ENCODE measurements around the gene RGS10. TPM values are rescaled to one million over a fixed set of nuclear protein-coding genes. Genes with fewer than 3 reads are reported as not detected.

RGS10 gene
- total and polyA plus RNA-seq, 2 of the 8 experiments (the other 6 are each of a cell fraction or from before 2014, with no cell fraction given), result 5.5 to 13.1 TPM

DNA sequence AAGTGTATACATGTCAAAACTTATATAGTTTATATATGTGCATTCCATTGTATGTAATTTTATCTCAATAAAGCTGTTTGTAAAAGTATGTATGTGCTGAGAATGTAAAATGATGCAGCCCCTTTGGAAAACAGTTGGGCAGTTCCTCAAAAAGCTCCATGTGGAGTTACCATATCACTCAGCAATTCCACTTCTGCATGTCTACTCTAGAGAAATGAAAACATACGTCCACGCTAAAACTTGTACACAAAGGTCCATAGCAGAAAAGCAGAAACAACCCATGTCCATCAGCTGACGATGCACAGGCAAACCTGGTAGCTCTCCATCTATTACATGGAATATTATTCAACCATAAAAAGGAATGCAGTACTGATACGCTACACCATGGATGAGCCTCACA lies 8.3 kb upstream of the RGS10 start:
- Histone ChIP-seq H3K9me3 (ENCODE audit: insufficient read depth in 2 of 2, low read depth in 1 of 2, low read length in 1 of 2) (no peaks in the 10 kb centered on the region), H3K56ac (replicated peaks; ENCODE audit: insufficient read length, low read depth, low read length) (no peak overlapping the region), H3K4ac (replicated peaks; ENCODE audit: insufficient read length, low read depth, low read length) (no peak overlapping the region), H4K8ac (ENCODE audit: extremely low read depth, insufficient read depth, low read length) (no peak overlapping the region), H3K14ac (ENCODE audit: insufficient read length) (no peak overlapping the region), H3K27me3 (replicated peaks in 1 of 4; ENCODE audit: control insufficient read depth in 3 of 4, extremely low read depth in 1 of 4, insufficient read depth in 3 of 4, low read length in 3 of 4) (no peaks in the 10 kb centered on the region; a peak in 1 of 7 replicates), H3K36me3 (ENCODE audit: control insufficient read depth in 2 of 4, insufficient read depth in 4 of 4, low read length in 3 of 4) (no peaks in the 10 kb centered on the region), H2BK15ac (ENCODE audit: low read length) (no peak overlapping the region), H3K79me1 (ENCODE audit: low read depth, low read length) (no peaks in the 10 kb centered on the region), H3K27ac (ENCODE audit: low read depth, low read length) (no peak overlapping the region), H3K4me3 (ENCODE audit: extremely low read depth in 1 of 4, insufficient read depth in 2 of 4, low read depth in 3 of 4, low read length in 4 of 4) (no peak overlapping the region), H2AFZ (ENCODE audit: low read length) (no peak overlapping the region), H2BK20ac (ENCODE audit: low read length) (no peak overlapping the region), H3K23me2 (ENCODE audit: low read depth, low read length) (no peaks in the 10 kb centered on the region), H3K4me1 (replicated peaks in 1 of 4; ENCODE audit: control insufficient read depth in 3 of 4, insufficient read depth in 4 of 4, low read length in 3 of 4) (no peaks in the 10 kb centered on the region), H3K18ac (ENCODE audit: extremely low read depth, low read length) (no peak overlapping the region), H4K20me1 (replicated peaks in 1 of 2; ENCODE audit: control insufficient read depth in 1 of 2, insufficient read depth in 2 of 2, low read length in 2 of 2) (no peaks in the 10 kb centered on the region), H3K9ac (replicated peaks in 1 of 4; ENCODE audit: extremely low read depth in 1 of 4, low read depth in 3 of 4, low read length in 3 of 4) (no peak overlapping the region), H3K79me2 (ENCODE audit: control insufficient read depth in 1 of 2, insufficient read depth in 2 of 2, low read length in 2 of 2) (no peaks in the 10 kb centered on the region), H2AK5ac (ENCODE audit: low read depth, low read length) (no peak overlapping the region), H3K4me2 (ENCODE audit: insufficient read depth in 1 of 2, low read depth in 2 of 2, low read length in 2 of 2) (no peak overlapping the region), H3K23ac (ENCODE audit: insufficient read length) (no peak overlapping the region), H2BK120ac (replicated peaks; ENCODE audit: low read depth, low read length) (no peak overlapping the region), H4K5ac (ENCODE audit: insufficient read length, low read depth, low read length) (no peak overlapping the region), H2BK12ac (ENCODE audit: low read depth, low read length) (no peak overlapping the region), H4K91ac (replicated peaks; ENCODE audit: insufficient read length, low read length) (no peak overlapping the region), H2BK5ac (ENCODE audit: low read depth, low read length) (no peak overlapping the region)
- DNase-seq (ENCODE audit: low read depth in 1 of 2, low spot score in 2 of 2) (no peak), FAIRE-seq (no peak)
- 91% methylated on average over 4 of the region's 4 CpGs; no CpG with 5 or more reads in 1 of the 2 experiments for WGBS, 2 experiments (ENCODE audit: extremely low coverage in 1 of 2, insufficient coverage in 1 of 2, insufficient read length in 1 of 2, insufficient replicate concordance in 2 of 2, low coverage in 1 of 2, low lambda C conversion rate in 2 of 2, missing lambda C conversion rate in 1 of 2)
- no peak for TF ChIP-seq PHF8 (conservative IDR thresholded peaks at IDR 0.05; ENCODE audit: low read depth, low read length)
- ChIA-PET CTCF (ENCODE audit: partially characterized antibody) (interaction anchor here (1.0 to 1.6 kb wide), 2 partner anchors 11 to 26 kb away, joined by 3 to 4 read pairs; no protein-coding TSS in a partner anchor), POLR2A (ENCODE audit: partially characterized antibody) (no interaction called here)

Data from H1 (cell line).